GM21576 (cell line): ENCODE measurements around the gene RABL3.
"Not testable (repeated sequence)": the region's sequence is repeated elsewhere in the genome, so short reads cannot be mapped to it uniquely, and the experiment has no call there.

Experiments
- ATAC-seq: cut with Tn5 transposase; IDR thresholded peaks from one replicate; pipeline ENCODE4 v1.9.1; 2021; ENCODE audit warnings: mild to moderate bottlenecking, moderate library complexity; ENCODE audit not compliant: unreplicated experiment

The RABL3 gene, protein sequence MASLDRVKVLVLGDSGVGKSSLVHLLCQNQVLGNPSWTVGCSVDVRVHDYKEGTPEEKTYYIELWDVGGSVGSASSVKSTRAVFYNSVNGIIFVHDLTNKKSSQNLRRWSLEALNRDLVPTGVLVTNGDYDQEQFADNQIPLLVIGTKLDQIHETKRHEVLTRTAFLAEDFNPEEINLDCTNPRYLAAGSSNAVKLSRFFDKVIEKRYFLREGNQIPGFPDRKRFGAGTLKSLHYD

GRCh38 chr3:120742198-120742848 lies at the start of gene RABL3, which contains the start of gene GTF2E1:
RABL3 (minus strand) TSS chr3:120742516; CDS start chr3:120742507, 9 bp downstream.
GTF2E1 (plus strand) TSS chr3:120742744; CDS start chr3:120750553, 7,809 bp downstream.
- ATAC-seq = peak; percentile 99

DNA sequence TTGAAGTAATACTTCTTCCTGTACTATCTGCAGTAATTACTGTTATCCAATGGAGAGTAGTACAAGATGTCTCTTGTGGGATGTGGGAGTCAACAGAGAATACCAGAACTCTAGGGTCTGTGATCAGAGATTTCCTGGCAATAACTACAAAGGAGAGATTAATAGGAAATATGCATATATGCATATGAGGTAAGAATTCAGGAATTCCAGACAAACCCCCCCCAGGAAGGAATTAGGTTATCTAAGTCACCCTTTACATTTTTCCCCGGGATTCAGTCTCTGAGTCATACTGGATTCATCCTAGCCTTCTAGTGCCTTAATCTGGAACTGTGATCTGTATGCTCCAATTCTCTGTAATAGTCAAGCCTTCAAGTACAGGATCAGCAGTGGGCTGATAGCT lies 49.6 kb upstream of the RABL3 start:
- no peak for ATAC-seq

DNA sequence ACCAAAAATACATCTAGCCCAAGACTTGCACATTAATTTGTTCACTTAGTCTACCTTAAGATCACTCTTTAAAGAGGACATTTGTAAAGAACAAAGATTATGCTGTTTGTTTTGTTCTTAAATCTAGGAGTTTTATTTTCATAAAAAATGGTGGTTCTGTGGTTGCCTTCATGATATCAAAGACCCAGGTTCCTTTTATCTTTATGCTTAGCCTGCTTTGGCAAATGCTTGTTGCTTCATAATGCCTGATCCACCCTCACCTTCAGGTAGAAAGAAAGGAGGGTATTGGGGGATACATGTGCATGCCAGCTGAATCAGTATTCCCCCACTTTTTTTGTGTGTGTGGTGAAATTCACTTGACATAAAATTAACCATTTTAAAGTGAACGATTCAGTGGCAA lies 48.7 kb upstream of the RABL3 start:
- no peak for ATAC-seq

GRCh38 chr3:120785832-120786231 lies 43.5 kb upstream of the RABL3 start:
- ATAC-seq = peak; percentile 48

DNA sequence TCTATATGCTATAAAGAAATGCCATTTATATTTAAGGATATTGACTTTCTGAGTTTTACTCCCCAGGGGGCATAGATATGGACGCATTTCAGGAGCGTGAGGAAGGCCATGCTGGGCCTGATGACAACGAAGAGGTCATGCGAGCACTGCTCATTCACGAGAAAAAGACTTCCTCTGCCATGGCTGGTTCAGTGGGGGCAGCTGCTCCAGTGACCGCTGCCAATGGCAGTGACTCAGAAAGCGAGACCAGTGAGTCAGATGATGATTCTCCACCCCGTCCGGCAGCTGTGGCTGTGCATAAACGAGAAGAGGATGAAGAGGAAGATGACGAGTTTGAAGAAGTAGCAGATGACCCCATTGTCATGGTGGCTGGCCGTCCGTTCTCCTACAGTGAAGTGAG lies 38.7 kb upstream of the RABL3 start:
- peak; percentile 92 for ATAC-seq

DNA sequence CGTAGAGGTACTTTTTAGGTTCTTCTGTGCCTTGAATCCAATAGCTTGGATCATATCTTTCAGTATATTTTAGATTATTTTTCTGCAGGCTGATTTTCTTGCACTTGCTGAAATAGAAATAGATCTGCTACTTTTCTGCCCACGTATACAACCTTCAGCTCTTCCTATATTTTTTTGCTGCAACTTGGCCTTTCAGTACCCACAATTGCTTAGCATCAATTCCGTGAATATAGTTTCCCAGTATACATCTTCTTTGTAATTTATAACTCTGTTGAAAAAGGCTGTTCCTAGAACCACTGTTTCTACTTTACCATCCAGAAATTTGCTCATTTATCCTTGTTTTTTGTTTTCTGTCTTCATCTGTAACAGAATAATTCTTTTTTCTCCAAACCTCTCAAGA lies 36.5 kb upstream of the RABL3 start:
- ATAC-seq = no peak

DNA sequence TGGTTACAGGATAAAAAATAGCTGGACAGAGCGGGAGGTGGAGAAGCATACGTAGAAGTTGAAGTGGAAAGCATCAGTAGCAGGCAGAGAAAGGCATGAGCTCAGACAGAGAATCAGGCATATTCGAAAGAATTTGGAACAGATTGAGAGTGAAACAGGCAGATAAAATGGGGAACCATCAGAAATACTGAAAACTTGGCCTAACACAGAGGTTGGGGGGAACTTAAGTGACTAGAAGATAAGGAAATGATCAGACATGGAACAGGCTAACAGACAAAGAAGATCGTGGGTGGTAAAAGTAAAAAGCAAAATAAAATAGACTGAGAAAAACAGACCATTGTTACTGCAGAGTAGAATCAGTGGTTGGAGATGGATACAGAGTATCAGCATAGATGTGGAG lies 33.1 kb upstream of the RABL3 start:
- ATAC-seq = no peak

- ATAC-seq = peak; percentile 77
Measured at GRCh38 chr3:120773932-120774331, 31.6 kb upstream of the RABL3 start.

- no peak for ATAC-seq
Measured at GRCh38 chr3:120772081-120772480, 29.8 kb upstream of the RABL3 start.

GRCh38 chr3:120770891-120771290 lies 28.6 kb upstream of the RABL3 start:
- no peak for ATAC-seq

DNA sequence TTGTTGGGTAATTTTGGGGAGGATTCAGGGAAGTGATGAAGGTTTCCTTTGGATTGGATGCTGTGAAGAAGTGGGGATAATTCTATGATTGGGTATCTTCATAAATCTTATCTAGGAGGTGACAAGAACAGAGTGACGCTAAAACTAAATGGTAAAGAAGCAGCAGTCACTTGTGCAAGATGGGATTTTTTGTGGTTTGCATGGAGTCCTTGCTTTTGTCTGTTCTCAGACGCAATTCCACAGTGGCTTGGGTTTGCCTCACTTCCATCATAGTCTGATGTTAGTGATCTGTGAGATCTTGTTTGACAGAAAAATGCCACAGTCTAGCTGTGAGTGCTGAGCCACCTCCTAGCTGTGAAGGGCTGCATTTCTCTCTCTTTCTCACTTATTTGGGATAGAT lies 27.1 kb upstream of the RABL3 start:
- no peak for ATAC-seq

GRCh38 chr3:120767106-120767505 lies 24.8 kb upstream of the RABL3 start:
- ATAC-seq = no peak

DNA sequence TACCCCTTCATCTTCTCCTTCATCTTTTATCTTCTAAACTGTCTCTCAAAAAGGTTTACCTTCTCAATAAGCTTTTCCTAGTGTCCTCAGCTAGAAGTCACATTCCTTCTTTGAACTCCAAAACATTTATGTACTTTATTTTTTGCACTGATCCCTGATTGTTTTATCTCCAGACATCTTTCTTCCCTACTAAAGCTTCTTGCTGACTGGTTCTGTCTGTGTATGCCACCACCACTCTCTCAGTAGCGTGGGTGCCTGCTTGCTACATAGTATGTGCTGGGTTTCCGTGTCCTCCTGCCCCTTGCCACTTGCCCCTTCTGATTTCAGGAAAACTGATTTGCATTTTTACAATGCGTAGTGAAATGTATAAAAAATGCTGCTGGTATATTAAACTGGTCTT lies 24.3 kb upstream of the RABL3 start:
- ATAC-seq = no peak

DNA sequence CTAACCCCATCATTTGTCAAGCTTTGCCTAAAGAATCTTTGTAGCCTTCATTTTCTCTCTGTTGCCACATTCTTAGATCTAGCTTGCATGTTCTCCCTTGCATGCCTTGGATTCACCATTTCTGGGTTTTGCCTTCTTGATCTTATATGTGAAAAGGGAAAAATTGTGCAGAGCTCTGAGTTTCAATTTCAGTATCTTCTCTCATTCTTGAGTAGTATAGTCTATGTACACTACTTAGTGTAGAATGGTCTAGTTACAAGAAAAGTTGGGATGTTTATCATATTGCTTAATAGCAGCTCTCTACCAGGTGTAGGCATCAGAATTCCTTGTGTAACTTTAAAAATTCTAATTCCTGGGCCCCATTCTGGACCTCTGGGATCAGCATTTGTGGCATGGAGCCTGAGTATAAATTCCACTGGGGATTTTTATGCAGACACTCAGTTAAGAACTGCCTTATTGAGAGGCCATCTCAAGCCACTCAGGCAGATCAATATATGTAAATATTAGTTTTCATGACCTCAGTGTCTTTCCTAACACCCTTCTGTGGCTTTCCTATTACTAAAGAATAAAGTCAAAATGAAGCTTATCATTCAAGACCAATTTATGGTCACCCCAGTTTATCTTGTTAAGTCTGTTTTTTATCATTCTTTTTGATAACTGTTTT lies 23.6 kb upstream of the RABL3 start:
- ATAC-seq = peak; percentile 62

DNA sequence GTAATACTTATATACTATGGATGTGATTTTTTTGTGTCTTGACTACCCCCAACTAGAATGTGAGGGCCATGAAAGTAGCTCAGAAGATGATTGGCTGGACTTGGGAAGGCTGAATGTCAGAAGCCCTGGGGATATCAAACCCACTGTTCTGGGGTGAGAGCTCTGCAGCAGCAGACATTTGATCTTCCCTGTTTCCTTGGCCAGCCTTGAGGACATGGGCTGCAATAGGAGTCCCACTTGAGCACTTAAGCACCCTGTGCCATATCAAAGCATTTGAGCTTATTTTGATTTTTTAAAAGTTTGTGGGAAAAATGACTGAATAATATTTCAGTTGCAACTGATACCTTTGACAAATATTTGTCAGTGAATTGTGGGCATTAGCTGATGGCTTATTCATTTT lies 21.9 kb upstream of the RABL3 start:
- no peak for ATAC-seq

DNA sequence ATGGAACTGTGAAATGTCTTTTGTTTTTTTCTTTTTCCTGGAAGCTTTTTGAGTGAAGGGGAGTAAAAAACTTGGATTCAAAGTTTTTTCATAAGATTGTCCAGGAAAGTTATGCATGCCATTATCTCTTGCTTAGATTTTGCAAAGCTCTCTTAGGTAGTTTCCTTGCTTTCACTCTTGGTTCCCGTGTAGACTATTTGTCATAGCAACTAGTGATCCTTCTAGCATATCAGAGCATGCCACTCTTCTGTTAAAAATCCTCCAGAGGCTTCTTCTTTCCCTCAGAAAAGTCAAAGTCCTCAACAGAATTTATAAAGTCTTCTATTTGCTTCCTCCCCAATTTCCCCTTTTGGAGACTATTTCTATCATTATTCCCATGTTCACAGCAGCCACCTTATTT lies 21.3 kb upstream of the RABL3 start:
- ATAC-seq = peak; percentile 75

DNA sequence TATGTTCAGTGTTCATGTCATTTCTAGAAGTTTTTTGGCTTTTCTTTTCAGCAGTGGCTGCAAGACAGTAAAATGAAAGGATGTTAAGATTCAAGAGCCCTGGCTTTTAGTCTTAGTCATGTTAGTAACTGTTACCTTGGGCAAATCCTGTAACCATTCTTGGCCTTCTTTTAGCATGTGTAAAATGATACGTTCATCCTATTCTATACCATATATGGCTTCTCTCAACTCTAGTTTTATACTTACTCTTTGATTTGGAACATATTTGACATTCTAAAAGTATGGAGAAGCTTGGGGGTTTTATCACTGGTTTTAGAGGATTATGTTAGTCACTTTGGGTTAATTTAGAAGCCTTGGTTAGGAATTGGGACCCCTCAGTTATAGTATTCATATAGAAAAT lies 20.3 kb upstream of the RABL3 start:
- no peak for ATAC-seq

DNA sequence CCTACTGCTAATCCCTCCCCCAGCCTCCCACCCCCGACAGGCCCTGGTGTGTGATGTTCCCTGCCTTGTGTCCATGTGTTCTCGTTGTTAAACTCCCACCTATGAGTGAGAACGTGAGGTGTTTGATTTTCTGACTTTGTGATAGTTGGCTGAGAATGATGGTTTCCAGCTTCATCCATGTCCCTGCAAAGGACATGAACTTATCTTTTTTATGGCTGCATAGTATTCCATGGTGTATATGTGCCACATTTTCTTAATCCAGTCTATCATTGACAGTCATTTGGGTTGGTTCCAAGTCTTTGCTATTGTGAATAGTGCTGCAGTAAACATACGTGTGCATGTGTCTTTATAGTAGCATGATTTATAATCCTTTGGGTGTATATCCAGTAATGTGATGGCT lies 16.2 kb upstream of the RABL3 start:
- ATAC-seq = not testable (repeated sequence)

GRCh38 chr3:120756061-120756460 lies 13.7 kb upstream of the RABL3 start:
- ATAC-seq = no peak

DNA sequence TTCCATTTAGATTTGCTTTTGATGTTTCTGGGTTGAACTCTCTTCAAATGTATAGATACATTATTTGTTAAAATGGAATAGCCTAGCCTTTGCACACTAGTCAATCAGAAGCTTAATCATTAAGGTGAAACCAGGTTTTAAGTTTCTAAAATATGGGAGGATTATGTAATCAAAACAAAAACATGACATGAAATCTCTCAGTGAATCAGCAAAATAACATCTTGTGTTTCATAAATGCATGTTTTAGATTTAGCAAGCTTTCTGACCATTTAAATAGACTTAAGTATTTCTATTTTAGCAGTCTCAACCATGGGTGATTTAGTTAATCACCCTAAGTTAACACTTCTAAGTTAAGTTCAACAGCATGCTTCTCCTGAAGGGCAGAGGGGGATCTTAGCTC lies 11.5 kb upstream of the RABL3 start:
- ATAC-seq = no peak

DNA sequence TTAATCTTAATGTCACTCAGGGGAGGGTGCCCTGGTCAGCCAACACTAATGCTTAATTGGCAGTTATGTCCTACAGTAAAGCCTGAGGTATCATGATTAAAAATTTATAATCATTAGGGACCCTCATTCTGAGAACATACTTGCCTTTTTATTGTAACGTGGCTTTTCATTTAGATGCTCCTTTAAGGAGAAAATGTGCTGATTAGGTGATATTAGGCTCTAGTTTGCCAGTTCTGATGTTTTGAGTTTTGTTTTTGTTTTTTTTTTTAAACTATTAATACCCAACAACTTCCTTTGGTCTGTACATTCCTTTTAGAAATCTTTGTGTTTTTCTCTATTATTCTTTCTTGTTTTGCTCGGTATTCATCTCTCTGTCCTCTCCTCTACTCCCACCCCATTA lies 10.5 kb upstream of the RABL3 start:
- no peak for ATAC-seq

DNA sequence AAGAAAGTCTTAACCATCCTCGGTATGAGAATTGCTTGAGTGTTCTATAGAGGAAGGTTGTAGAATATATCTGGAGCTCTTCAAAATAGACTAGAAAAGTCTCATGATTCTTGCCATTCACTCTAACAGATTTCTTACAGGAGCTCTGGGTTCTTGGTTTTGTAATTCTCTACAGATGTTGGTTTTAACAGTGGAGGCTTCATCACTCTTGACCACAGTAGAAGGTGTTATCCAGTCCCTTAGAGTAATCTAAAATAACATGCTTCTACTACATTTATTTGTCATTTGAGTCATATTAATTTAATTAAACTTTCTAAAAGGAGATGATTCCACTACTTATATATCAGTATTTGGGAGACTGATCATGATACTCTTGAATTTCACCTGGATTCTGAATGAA lies 9.9 kb upstream of the RABL3 start:
- no peak for ATAC-seq
